GM21360 (cell line): ENCODE data around the gene NUP54.

ENCODE experiments used
- ATAC-seq: cut with Tn5 transposase; IDR thresholded peaks from one replicate; pipeline ENCODE4 v1.9.1; 2021; ENCODE audit warnings: mild to moderate bottlenecking, moderate library complexity; ENCODE audit not compliant: unreplicated experiment

The NUP54 gene

DNA sequence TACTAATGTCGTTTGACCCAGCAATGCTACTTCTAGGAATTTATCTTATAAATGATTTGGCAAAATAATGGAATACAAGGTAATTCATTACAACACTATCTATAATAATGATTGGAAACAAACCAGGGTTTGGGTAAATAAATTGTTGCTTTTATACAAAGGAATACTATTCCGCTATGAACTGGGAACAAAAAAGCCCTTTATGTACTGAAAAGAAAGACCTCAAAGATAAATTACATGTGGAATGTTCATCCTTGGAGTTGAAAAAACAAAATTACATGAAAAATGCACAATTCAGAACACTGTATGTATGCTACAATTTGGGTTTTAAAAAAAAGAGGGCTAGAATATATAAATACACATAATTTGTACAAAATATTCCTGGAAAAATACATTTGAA, 5.2 kb upstream of the NUP54 start:
- no peak for ATAC-seq

DNA sequence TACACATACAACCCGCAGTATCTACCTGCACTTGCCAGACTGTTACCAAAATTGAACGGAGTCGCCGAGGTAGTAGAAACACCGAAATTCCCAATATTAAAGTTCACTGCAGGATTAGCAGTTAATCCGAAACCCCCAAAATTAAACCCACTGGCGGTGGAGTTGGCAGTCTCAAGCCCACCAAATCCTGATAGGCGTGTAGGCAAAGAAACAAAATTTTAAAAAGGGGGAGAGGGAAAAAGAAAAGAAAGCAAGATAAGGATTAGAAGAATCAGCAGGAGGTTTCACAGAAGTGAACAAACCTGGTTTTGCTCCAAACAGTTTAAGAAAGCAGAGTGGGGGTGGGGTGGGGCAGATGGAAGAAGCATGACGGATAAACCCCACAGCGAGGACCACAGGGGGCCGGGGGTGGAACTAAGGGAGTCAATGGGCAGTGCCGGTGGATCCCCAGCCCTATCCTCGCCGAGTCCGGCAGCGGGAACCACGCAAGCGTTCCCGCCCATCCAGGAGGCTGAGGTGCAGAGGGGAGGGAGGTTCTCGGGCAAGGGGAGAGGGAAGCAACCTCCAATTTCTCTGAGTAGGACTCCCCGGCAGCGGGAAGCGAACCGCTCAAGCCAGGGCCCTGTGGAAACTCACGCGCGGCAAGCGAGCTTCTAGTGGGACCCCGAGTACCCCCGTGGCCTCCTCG, 599 bp downstream of the NUP54 start:
- ATAC-seq = peak; percentile 49

DNA sequence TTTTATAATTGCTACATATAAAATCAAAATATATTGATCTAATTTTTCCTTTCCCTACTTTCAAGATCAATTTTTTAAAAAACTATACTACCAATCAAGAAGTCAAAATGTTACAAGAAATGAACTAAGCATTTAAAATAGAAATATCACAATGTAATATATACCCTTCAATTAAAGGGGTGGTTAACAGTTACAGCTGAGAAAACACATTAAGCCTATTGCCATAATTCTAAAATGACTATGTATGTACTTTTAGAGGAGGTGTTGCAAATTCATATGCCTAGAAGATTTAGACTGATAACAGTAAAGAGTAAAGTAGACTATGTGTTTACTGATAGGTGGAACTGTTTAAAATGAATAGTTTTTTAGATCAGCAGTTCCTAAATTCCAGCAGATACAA, 3.7 kb downstream of the NUP54 start:
- no peak for ATAC-seq

DNA sequence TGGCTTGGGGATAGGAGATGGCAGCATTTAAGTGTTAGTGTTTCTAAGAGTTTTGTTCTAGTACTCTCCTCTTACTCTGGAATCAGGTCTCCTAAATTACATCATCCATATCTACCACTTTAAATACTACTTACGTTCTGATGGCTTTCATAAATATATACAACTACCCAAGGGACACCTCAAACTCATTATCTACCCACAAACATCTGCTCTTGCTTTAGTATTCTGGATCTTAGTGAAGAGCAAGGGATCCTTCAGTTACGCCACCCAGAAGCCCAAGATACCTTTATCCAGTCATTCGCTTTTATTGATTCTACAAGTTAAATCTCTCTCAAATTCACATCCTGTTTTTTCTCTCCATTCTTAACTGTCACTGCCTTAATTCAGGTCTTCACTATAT, 7.0 kb downstream of the NUP54 start:
- no peak for ATAC-seq

DNA sequence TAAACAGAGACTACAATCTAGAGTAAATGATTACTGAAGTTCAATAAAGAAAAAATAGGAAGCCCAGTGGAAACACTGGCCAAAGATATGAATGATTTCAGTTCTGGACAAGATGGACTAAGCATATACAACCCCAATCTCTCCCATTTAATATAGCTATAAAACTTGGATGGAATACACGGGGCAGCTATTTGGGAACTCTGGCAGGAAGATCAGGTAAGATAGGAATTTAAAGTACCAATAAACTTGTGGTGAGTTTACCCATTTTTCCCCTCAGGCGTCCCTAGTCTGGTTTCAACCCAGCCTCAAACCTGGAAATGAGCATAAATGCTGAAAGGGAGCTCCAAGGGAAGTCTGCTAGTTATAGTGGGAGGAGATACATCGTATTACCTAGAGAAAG, 20.4 kb downstream of the NUP54 start:
- ATAC-seq = no peak

DNA sequence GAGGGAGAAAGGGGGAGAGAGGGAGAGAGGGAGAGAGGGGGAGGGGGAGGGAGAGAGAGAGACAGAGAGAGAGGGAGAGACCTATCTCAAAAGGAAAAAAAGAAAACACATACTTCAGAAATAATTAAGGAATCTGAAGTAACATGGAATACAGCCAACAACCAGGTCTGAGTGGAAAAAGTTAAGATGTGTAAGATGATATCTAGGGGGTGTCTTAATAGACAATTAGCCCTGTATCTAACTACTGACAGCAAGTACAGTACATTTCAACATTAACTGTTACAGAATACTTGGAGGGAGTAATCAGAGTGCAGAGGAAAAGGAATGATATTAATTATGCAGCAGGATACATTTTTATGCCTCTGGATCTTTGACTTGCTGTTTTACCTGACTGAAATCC, 22.4 kb downstream of the NUP54 start:
- ATAC-seq = no peak

DNA sequence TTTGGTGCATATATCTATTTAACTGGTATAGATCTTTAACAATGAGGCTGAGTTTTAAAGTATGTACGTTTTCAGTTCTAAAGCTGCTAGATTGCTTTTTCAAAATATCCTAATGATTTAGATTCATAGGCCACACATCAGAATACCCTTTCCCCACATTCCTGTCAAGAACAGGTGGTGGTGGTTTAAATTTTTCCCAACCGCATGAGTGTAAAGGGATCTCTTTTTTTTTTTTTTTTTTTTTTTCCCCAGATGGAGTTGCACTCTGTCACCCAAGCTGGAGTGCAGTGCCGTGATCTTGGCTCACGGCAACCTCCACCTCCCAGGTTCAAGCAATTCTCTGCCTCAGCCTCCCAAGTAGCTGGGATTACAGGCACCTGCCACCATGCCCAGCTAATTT, 28.0 kb downstream of the NUP54 start:
- no peak for ATAC-seq

DNA sequence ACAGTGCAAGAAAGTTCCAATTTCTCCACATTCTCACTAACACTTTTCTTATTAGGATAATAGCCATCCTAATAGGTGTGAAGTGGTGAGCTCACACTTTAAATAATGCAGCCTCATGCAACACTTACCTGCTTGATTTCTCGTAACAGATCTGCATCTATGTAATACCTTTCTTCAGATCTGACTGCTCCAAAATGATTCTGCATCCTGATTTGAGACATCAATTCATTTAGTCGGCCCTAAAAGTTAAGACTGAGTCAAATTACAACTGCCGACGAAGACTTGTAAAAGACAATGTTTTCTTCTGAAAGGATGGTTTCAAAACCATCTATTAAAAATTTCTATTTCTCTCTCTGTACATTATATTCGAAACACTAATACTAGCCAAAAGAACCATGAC, 30.7 kb downstream of the NUP54 start:
- no peak for ATAC-seq

DNA sequence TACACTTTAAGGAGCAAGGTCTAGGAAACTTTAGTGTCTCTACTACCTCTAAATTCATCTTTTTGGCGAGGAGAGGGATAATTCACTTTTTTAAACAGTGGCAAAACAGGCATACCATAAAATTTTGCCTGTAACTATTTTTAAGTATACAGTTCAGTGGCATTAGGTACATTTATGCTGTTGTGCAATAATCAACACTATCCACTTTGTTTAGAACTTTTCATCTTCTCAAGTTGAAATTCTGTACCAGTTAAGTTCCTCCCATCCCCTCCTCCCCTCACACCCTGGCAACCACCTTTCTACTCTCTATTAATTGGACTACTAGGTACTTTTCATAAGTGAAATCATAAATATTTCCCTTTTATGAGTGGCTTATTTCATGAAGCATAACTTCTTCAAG, 31.4 kb downstream of the NUP54 start:
- ATAC-seq = no peak

DNA sequence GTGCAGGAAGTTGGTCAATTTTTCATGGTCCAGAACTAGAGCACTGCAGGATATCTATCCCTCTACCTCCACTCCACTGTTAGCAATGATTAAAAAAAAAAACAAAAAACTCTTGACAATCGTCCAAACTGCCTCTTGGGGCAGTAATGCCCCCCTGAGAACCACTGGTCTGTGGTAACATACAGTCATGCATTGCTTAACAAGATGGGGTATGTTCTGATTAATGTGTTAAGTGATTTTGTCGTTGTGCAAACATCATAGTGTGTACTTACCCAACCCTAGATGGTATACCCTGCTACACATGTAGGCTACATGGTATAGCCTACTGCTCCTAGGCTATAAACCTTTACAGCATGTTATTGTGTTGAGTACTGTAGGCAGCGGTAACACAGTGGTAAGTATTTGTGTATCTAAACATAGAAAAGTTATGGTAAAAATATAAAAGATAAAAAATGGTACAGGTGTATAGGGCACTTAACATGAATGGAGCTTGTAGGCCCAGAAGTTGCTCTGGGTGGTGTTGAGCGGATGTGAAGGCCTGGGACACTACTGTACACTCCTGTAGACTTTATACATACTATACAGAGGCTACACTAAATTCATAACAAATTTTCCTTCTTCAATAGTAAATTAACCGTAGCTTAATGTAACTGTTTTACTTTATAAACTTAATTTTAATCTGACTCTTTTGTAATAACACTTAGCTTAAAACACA, 39.6 kb downstream of the NUP54 start:
- ATAC-seq = no peak

DNA sequence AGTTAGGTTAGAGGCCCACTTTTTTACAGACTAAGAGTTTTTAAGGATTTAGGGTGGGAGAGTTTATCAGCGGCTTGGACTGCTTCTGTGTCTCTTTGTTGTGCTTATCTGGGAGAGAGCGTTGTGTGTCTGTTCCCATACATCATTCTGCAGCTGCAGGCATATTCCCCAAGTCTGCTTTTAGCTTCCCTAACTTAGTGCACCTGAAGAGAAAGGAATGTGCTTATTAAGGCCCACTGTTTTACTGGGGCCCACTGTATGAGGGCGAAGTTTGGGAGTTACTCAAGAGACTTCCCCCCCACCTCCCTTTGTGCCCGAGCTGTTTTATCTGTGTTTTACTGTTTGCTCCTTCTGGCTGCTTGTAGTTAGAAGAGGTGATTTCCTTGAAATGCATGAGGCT, 41.8 kb downstream of the NUP54 start:
- ATAC-seq = no peak

DNA sequence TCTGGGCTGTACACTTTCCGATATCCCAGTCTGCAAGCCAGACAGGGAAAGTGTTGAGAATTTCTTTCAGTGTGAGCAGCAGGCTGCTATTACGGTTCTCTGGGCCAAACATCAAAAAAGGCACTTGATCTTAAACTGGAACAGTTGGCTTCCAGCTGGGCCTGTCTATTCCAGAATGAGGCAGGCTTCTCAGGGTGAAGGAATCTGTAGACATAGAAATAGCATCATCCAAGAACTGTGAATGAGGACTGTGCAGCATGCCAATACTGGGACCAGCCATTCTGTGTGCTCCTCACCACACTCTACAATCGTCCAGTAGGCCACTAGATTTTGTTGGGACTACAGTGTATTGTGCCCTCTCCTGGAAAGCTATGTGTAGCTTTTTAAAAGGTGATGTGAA, 42.5 kb downstream of the NUP54 start:
- no peak for ATAC-seq

DNA sequence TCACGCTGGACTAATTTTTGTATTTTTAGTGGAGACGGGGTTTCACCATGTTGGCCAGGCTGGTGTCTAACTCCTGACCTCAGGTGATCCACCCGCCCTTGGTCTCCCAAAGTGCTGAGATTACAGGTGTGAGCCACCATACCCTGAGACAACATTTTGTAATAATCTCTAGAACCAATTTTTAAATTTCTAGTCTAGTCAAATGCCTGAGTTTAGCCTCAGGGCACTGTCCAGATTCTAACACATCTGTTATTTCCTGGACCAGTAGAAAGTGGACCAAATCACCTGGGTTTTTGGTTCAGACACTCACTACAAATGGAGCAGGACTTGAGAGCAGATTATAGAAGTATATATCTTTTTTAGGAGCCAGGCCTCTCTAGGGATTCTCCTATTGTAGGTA, 52.1 kb downstream of the NUP54 start:
- ATAC-seq = no peak

DNA sequence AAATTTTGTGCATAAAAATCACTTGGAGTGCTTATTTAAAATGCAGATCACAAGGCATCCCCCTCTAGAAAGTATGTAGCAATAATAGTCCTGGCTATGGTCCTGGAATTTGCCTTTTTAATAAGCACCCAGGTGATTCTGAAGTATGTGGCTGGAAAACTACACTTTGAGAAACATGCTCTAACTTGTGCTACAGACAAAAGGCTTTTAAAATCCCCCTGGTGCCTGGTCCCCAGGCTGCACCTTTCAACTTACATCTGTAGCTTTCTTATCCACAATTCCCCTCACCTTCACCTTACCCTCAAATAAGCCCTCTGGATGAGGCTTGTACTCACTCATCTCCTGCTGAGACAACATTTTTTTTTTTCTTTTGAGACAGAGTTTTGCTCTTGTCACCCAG, 52.6 kb downstream of the NUP54 start:
- no peak for ATAC-seq

DNA sequence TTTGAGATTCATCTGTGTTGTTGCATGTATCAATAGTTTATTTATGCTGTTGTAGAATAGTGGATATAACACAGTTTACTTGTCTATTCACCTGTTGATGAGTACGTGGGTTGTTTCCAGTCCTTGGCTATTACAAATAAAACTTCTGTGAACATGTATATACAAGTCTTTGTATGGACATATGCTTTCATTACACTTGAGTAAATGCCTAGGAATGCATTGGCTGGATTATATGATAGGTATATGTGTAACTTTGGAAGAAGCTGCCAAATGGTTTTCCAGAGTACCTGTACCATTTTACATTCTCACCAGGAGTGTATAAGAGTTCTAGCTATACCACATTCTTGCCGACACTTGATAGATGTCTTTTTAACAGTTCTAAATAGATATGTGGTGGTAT, 57.1 kb downstream of the NUP54 start:
- ATAC-seq = no peak

DNA sequence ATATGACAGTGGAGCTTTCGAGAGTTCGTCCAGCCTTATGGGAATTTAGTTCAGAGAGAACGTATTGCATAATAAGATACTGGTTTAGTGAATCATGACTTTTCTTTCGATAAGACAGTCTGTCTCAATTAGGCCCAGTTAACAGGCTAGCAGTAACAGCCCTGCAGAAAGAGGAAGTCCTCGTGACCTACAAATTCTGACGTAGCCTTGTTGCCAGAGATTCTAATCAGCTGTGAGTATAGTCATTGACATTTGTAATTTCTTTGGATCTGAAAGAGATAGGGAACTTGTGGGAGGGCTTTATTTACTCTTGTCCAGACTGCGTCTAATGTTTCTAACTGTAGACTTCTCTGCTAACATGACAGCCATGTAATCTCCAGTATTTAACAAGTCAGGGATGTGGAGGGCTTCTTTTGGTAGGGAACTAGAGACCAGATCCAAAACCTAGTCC, 57.9 kb downstream of the NUP54 start:
- ATAC-seq = peak; percentile 68

DNA sequence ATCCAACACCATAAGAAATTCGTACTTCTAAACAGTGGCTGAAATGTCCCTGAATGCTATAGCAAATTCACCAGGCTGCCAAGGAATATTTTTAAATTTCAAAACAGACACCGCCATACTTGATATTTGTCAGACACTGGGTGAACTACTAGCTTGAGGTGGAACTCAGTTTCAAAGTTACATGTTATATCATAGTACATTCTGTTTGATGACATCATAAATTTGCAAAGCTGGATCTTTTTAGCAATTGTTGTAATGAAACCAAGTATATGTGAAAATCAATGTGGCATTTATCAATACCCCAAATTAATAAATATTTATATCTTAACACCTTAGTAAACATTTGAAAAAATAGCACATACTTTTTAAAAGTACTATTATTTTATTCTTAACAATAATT, 59.5 kb downstream of the NUP54 start:
- no peak for ATAC-seq

DNA sequence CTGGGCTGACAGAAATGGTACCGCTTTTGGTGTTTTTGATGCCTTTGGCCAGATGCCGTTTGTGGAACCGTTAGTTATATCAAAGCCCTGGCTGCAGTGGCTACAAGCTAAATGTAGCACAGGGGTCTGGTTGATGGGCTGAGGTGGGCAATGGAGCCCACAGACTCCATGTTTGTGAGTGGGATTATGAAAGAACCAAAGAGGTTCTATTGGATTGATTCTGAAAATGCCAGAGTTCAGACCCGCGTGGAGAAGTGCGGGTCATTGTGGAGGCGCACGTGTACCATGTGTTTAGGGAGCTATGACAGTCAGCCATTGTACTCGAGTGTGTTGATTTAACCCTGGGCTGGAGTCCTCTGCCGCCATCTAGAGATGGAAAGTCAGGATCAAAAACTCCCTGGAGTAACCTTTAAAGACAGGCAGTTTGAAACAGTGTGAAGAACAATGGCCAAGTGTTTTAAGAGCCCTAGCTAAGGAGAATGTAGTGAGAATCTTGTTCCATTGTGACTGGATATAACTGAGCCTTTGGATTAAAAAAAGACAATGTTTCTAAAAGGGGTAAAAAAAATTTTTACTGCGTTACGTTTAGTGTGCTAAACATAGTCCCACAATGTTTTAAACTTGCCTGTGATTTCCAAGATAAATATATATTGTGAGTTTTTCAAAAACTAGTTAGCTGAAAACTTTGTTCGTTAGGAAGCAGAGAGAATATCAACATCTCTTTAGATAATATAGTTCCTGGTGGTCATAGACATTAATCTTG, 61.0 kb downstream of the NUP54 start:
- no peak for ATAC-seq

DNA sequence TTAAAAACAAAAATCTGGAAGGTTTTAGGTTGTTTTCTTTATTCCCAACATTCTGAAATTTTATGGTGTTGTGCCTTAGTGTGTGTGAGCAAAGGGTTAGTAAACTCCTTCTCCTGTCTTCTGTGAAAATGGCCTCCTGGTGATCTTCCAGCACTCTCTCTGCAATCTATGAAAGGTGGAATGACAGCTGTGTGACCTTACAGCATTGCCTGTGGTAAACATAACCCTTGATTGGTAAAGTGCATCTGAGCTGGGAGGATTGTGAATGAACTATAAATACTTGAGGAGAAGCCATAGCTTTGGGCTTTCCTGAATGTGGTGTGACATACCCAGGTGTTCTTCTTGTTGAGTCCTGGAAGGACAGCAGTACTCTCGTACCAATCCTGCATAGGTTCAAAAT, 63.7 kb downstream of the NUP54 start:
- no peak for ATAC-seq

DNA sequence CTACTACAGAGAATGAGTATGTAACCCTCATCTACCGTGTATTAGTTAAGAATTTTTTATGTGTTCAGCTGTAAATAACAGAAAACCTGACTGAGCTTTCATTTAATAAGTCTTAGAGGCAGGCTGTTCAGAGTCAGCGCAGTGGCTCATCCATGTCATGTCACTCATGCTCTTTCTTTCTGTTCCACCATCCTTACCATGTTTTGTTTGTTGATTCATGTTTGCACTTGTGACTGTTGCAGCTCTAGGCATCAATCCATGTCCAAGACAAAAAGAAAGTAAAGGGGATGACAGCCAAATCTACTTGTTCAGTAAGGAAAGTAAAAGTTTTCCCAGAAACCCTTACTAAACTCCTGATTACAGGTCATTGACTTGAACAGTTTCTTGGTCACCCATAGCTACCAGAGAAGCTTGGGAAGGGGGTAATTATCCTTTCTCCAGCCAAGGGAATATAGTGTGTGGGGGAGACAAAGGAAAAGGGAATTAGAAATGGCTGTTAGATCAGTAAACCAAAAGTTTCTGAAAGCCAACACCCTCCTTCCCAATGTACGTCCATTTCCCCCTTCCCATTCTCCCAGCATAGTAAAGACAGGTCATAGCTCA, 64.7 kb downstream of the NUP54 start:
- ATAC-seq = no peak

DNA sequence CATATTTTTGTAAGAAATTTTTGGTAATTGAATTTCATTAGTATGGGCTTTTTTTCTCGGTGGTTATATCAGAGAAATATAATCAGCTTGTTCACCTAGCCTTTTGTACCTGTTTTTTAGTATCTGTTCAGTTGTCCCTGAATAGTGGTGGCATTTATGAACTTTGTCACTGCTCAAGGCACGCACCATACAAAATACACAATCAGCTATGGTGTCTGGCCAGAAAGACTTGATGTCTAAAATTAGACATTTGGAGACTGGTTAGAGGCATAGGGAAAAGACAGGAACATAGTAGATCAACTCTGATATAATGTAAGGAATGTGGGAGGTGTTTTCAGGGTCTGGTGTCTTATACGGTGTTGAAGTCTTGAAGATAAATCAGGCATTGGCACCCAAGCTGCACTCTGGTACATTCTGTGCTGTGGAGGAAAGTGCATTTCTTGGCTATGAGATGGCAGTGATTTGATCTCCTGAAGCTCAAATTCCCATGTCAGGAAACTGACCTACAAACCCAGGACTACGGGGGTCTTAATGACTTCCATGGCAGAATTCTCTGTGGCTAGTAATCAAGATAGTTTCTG, 70.1 kb downstream of the NUP54 start:
- no peak for ATAC-seq
